GM23338 (cell line): ENCODE measurements around the gene ZNF692. TPM values are rescaled to one million over a fixed set of nuclear protein-coding genes. Genes with fewer than 3 reads are reported as not detected.

Experiments used
- ATAC-seq: fragments of 200-7000 bp; cut with Tn5 transposase; 3 replicates; pipeline ENCODE4 v1.9.1; 2020
- DNase-seq: peaks from one replicate; pipeline ENCODE4 v3.0.0-alpha.2; 2015; ENCODE audit warnings: low spot score
- H2AFZ ChIP-seq: fragments of 200-600 bp; sonication (generic); 2 replicates; pipeline ENCODE4 v1.8.0; 2016; ENCODE audit warnings: antibody characterized with exemption, mild to moderate bottlenecking, moderate library complexity
- H3F3A ChIP-seq: fragments of 200-600 bp; sonication (generic); replicated peaks from 2 replicates; pipeline ENCODE4 v1.8.0; 2017; ENCODE audit warnings: antibody characterized with exemption, mixed run types, low read depth
- H3K27ac ChIP-seq: fragments of 200-600 bp; sonication (generic); 2 replicates; pipeline ENCODE4 v1.6.1; 2016; ENCODE audit warnings: low read depth
- H3K27me3 ChIP-seq: fragments of 200-600 bp; sonication (generic); 2 replicates; pipeline ENCODE4 v1.8.0; 2016; ENCODE audit warnings: mild to moderate bottlenecking, mixed run types, moderate library complexity; ENCODE audit not compliant: insufficient read depth
- H3K36me3 ChIP-seq: fragments of 200-600 bp; sonication (generic); 2 replicates; pipeline ENCODE4 v1.8.0; 2016; ENCODE audit warnings: mild to moderate bottlenecking; ENCODE audit not compliant: insufficient read depth
- H3K4me1 ChIP-seq: fragments of 200-600 bp; sonication (generic); 2 replicates; pipeline ENCODE4 v1.8.0; 2016; ENCODE audit warnings: mild to moderate bottlenecking, moderate library complexity; ENCODE audit not compliant: insufficient read depth
- H3K4me2 ChIP-seq: fragments of 200-600 bp; sonication (generic); 2 replicates; pipeline ENCODE4 v1.7.1; 2017; ENCODE audit warnings: mixed run types
- H3K4me3 ChIP-seq: fragments of 200-600 bp; sonication (generic); 2 replicates; pipeline ENCODE4 v1.6.1; 2016; ENCODE audit warnings: mixed run types
- H3K79me2 ChIP-seq: fragments of 200-600 bp; sonication (generic); replicated peaks from 2 replicates; pipeline ENCODE4 v1.8.0; 2017; ENCODE audit warnings: mild to moderate bottlenecking; ENCODE audit not compliant: insufficient read depth
- H3K9me2 ChIP-seq: fragments of 200-600 bp; sonication (generic); 2 replicates; pipeline ENCODE4 v1.8.0; 2017; ENCODE audit not compliant: insufficient read depth
- H4K20me1 ChIP-seq: fragments of 200-600 bp; sonication (generic); replicated peaks from 2 replicates; pipeline ENCODE4 v1.8.0; 2017; ENCODE audit warnings: mild to moderate bottlenecking; ENCODE audit not compliant: insufficient read depth
- H3K27ac Mint-ChIP-seq: 2 replicates; pipeline ENCODE4 v1.8.0; 2020; ENCODE audit warnings: inconsistent platforms, mild to moderate bottlenecking, moderate library complexity, mixed read lengths
- H3K27me3 Mint-ChIP-seq: 3 replicates; pipeline ENCODE4 v1.8.0; 2022; ENCODE audit warnings: low read depth, mild to moderate bottlenecking, moderate library complexity, mixed read lengths, inconsistent platforms; ENCODE audit not compliant: insufficient read depth, poor library complexity
- H3K36me3 Mint-ChIP-seq: 3 replicates; pipeline ENCODE4 v1.8.0; 2021; ENCODE audit warnings: low read depth, mild to moderate bottlenecking, inconsistent platforms, moderate library complexity, mixed read lengths
- H3K4me1 Mint-ChIP-seq: 3 replicates; pipeline ENCODE4 v1.8.0; 2020; ENCODE audit warnings: mild to moderate bottlenecking, inconsistent platforms, mixed read lengths
- H3K4me3 Mint-ChIP-seq: 3 replicates; pipeline ENCODE4 v1.8.0; 2021; ENCODE audit warnings: moderate library complexity, mild to moderate bottlenecking, inconsistent platforms, mixed read lengths
- H3K9me3 Mint-ChIP-seq: 3 replicates; pipeline ENCODE4 v1.8.0; 2020; ENCODE audit warnings: moderate library complexity, mild to moderate bottlenecking, inconsistent platforms, mixed read lengths
- CREB1 ChIP-seq: fragments of 250-450 bp; sonication (Bioruptor Pico); IDR thresholded peaks from 2 replicates; pipeline ENCODE4 v1.5.0; 2020; ENCODE audit warnings: low read depth, mild to moderate bottlenecking, moderate library complexity
- ETS1 ChIP-seq: IDR thresholded peaks from 2 replicates; pipeline ENCODE4 v1.6.1; 2016; ENCODE audit warnings: antibody characterized with exemption
- EZH2 ChIP-seq: fragments of 200-600 bp; sonication (generic); IDR thresholded peaks from one replicate; pipeline ENCODE4 v1.8.0; 2017; ENCODE audit warnings: antibody characterized with exemption, mild to moderate bottlenecking, low read depth; ENCODE audit not compliant: unreplicated experiment
- EZH2phosphoT487 ChIP-seq: fragments of 200-600 bp; sonication (generic); IDR thresholded peaks from one replicate; pipeline ENCODE4 v1.8.1; 2018; ENCODE audit warnings: antibody characterized with exemption; ENCODE audit not compliant: unreplicated experiment
- JUNB ChIP-seq: IDR thresholded peaks from one replicate; pipeline ENCODE4 v1.6.1; 2016; ENCODE audit warnings: antibody characterized with exemption; ENCODE audit not compliant: unreplicated experiment
- NANOG ChIP-seq: IDR thresholded peaks from 2 replicates; pipeline ENCODE4 v1.6.1; 2016; ENCODE audit warnings: antibody characterized with exemption, borderline replicate concordance
- POLR2AphosphoS5 ChIP-seq: IDR thresholded peaks from 2 replicates; pipeline ENCODE4 v1.6.1; 2016; ENCODE audit warnings: antibody characterized with exemption, low read depth
- REST ChIP-seq: IDR thresholded peaks from one replicate; pipeline ENCODE4 v1.6.1; 2018; ENCODE audit warnings: antibody characterized with exemption; ENCODE audit not compliant: unreplicated experiment
- STAT1 ChIP-seq: IDR thresholded peaks from one replicate; pipeline ENCODE4 v1.6.1; 2016; ENCODE audit warnings: antibody characterized with exemption; ENCODE audit not compliant: unreplicated experiment
- ZNF114 ChIP-seq: fragments of 250-450 bp; sonication (Bioruptor Pico); IDR thresholded peaks from 2 replicates; pipeline ENCODE4 v1.5.0; 2020; ENCODE audit warnings: mild to moderate bottlenecking, moderate library complexity
- ZNF331 ChIP-seq: fragments of 250-450 bp; sonication (Bioruptor Pico); IDR thresholded peaks from 2 replicates; pipeline ENCODE4 v1.5.0; 2020; ENCODE audit warnings: low read depth, mild to moderate bottlenecking, moderate library complexity
- ZNF462 ChIP-seq: fragments of 250-450 bp; sonication (Bioruptor Pico); IDR thresholded peaks from 2 replicates; pipeline ENCODE4 v1.5.0; 2020; ENCODE audit warnings: mild to moderate bottlenecking, moderate library complexity
- polyA plus RNA-seq: library from polyadenylated mRNA; unstranded; fragments of >200 nt; fragmentation: Nextera tagmentation; extraction: Ambion mirVana; gene quantifications from 2 replicates; pipeline ENCODE4 v1.2.1, GENCODE V29; 2016
- total RNA-seq: library from RNA; depleted of rRNA; stranded (reverse); fragments of >200 nt; shearing (Covaris generic); gene quantifications from 2 replicates; pipeline ENCODE4 v1.2.3, GENCODE V29; 2014

Gene ZNF692
- total and polyA plus RNA-seq, 2 experiments from 2014 or later: 41.2 to 57.1 TPM

- no peak for TF ChIP-seq ZNF331 (CRISPR knock-in tag)
- TF ChIP-seq CREB1 (CRISPR knock-in tag): no peak
- no peak for TF ChIP-seq NANOG
Observed at GRCh38 chr1:248837045-248837780, 21.7 kb downstream of the ZNF692 start (continued).

GRCh38 chr1:248834343-248834940 is 24.4 kb downstream of the ZNF692 start:
- TF ChIP-seq EZH2 (no peak), EZH2phosphoT487 (no peak), STAT1 (no peak), ZNF114 (no peak), NANOG (no peak), JUNB (no peak), POLR2AphosphoS5 (no peak), ETS1 (no peak), REST (no peak), CREB1 (CRISPR knock-in tag) (no peak), ZNF331 (CRISPR knock-in tag) (no peak), ZNF462 (no peak)
- Histone ChIP-seq H3K4me3 (no peak overlapping the region), H3K27ac (no peak overlapping the region), H3K4me2 (no peak overlapping the region), H3K9me2 (no peaks in the 10 kb centered on the region), H3K27me3 (peaks cover 7% of the 10 kb centered on the region; the same call in 1 of the 2 replicates), H3K4me1 (peaks cover 10% of the 10 kb centered on the region), H4K20me1 (no peaks in the 10 kb centered on the region), H3F3A (peaks cover 5% of the 10 kb centered on the region; the same call in 1 of the 2 replicates), H3K36me3 (no peaks in the 10 kb centered on the region), H3K79me2 (no peaks in the 10 kb centered on the region), H2AFZ (no peak overlapping the region)
- no peak for ATAC-seq
- Mint-ChIP-seq H3K27ac (no peak overlapping the region), H3K4me1 (no peaks in the 10 kb centered on the region), H3K36me3 (no peaks in the 10 kb centered on the region), H3K4me3 (no peak overlapping the region), H3K27me3 (no peaks in the 10 kb centered on the region), H3K9me3 (peaks cover 7% of the 10 kb centered on the region)
- DNase-seq: no peak
